ENCODE data around the gene TMEM175. TPM values are rescaled to one million over a fixed set of nuclear protein-coding genes. Genes with fewer than 3 reads are reported as not detected.

Gene TMEM175
- total and polyA plus RNA-seq, 2 of the 4 experiments (the other 2 are of a cell fraction) = 7.7 to 41.9 TPM

- intact Hi-C loops (cut with micrococcal nuclease) = no loop called here
- H3K27ac ChIP-seq (ENCODE audit: insufficient read depth, low read length) = no peak overlapping the region
- H3K4me3 ChIP-seq (ENCODE audit: insufficient read depth, low read depth, low read length) = peak overlapping the region; percentile 87; the same call in 1 of the 2 replicates
- H3K56ac ChIP-seq (ENCODE audit: extremely low read depth, insufficient read depth, low read length) = no peak overlapping the region
- H4K5ac ChIP-seq (ENCODE audit: low read depth, low read length) = no peak overlapping the region
- no peak overlapping the region for H2BK15ac ChIP-seq (ENCODE audit: low read depth, low read length)
- H4K91ac ChIP-seq (ENCODE audit: insufficient read depth, low read depth, low read length) = no peak overlapping the region
- H3K14ac ChIP-seq (replicated peaks; ENCODE audit: low read depth, low read length) = peak overlapping the region; percentile 22; the same call in 1 of the 2 replicates
- dilution Hi-C loops (cut with HindIII; ENCODE audit: low sequenced_read_pairs, unreplicated experiment) = no loop called here
- H3K4me1 ChIP-seq (ENCODE audit: control insufficient read depth, insufficient read depth, low read length) = peaks cover 4% of the 10 kb centered on the region; the same call in 1 of the 2 replicates
- ChIA-PET CTCF (no interaction called here), POLR2A (ENCODE audit: unreplicated experiment) (no interaction called here)
- H2AK5ac ChIP-seq (ENCODE audit: low read depth, low read length) = no peak overlapping the region
- no peaks in the 10 kb centered on the region; the same call in 1 of the 2 replicates for H3K9me1 ChIP-seq (ENCODE audit: insufficient read depth, low read length)
- H3K27me3 ChIP-seq (ENCODE audit: control insufficient read depth, insufficient read depth, low read length) = no peaks in the 10 kb centered on the region
- peaks cover 32% of the 10 kb centered on the region for H4K20me1 ChIP-seq (ENCODE audit: insufficient read depth, low read length)
- no peak overlapping the region for H2BK20ac ChIP-seq (ENCODE audit: low read depth, low read length)
- H2AK9ac ChIP-seq (replicated peaks; ENCODE audit: low read depth, low read length, poor library complexity) = peak overlapping the region; percentile 15
- H3K4ac ChIP-seq (ENCODE audit: low read depth, low read length) = peak overlapping the region; percentile 24; the same call in 1 of the 2 replicates
- H4K8ac ChIP-seq (ENCODE audit: low read depth in 2 of 2, low read length in 2 of 2) = no peak overlapping the region
- H3K23ac ChIP-seq (ENCODE audit: low read depth, low read length) = peak overlapping the region; percentile 59; the same call in 1 of the 2 replicates
- H2AFZ ChIP-seq (replicated peaks; ENCODE audit: low read length, poor library complexity) = peak overlapping the region; percentile 0
- H3K9me3 ChIP-seq (ENCODE audit: control insufficient read depth, insufficient read depth, low read length) = no peaks in the 10 kb centered on the region
- H3K36me3 ChIP-seq (ENCODE audit: control insufficient read depth, insufficient read depth, low read length) = peaks cover 7% of the 10 kb centered on the region; the same call in 1 of the 2 replicates
- in situ Hi-C loops (cut with MboI; ENCODE audit: low sequenced_read_pairs) = no loop called here
- WGBS, 2 experiments (ENCODE audit: extremely low coverage in 2 of 2, insufficient read length in 1 of 2) = 63% methylated on average over 6 of the region's 24 CpGs; no CpG with 5 or more reads in 1 of the 2 experiments
- H3K4me2 ChIP-seq (ENCODE audit: low read depth, low read length) = peak overlapping the region; percentile 84
- H2BK120ac ChIP-seq (ENCODE audit: low read depth, low read length) = no peak overlapping the region
- TF ChIP-seq MXI1 (IDR thresholded peaks at IDR 0.05; ENCODE audit: borderline replicate concordance, low read depth, low read length) (peak; percentile 23; the same call in 1 of the 2 replicates), RCOR1 (IDR thresholded peaks at IDR 0.05; ENCODE audit: insufficient replicate concordance, low read length) (no peak)
- H3K9ac ChIP-seq (ENCODE audit: low read depth, low read length) = peak overlapping the region; percentile 48; the same call in 1 of the 2 replicates
- DNase-seq = no peak
- no peak for ATAC-seq (ENCODE audit: low read depth)
- no peak overlapping the region for H2BK5ac ChIP-seq (ENCODE audit: low read depth, low read length, poor library complexity, severe bottlenecking)
- no peak overlapping the region for H3K18ac ChIP-seq (ENCODE audit: low read depth, low read length)
- H3K79me1 ChIP-seq (ENCODE audit: low read depth in 1 of 2, low read length in 2 of 2) = peaks cover 13 to 24% of the 10 kb centered on the region in 2 experiments; a peak in 3 of 4 replicates
- BruUV-seq (replicated peaks) = no TSS peak
Observed at GRCh38 chr4:971666-972500, 39.6 kb downstream of the TMEM175 start.
